D341Med (cell line): ENCODE measurements around the gene CDR2.

ENCODE experiments used
- DNase-seq: peaks from one replicate; pipeline ENCODE4 v3.0.0; 2012; ENCODE audit warnings: low spot score

CDR2 gene

GRCh38 chr16:22324787-22325597, 49.4 kb downstream of the CDR2 start:
- no peak for DNase-seq

- no peak for DNase-seq
These were observed 50.2 kb downstream of the CDR2 start for GRCh38 chr16:22323959-22324786.

GRCh38 chr16:22323173-22323958, 51.1 kb downstream of the CDR2 start:
- no peak for DNase-seq

- no peak for DNase-seq
These were observed 51.7 kb downstream of the CDR2 start for GRCh38 chr16:22322741-22323140.

- DNase-seq = no peak
These were observed 52.4 kb downstream of the CDR2 start for GRCh38 chr16:22322021-22322471.

GRCh38 chr16:22321340-22322001, 52.9 kb downstream of the CDR2 start:
- peak; percentile 79 for DNase-seq

GRCh38 chr16:22320572-22321339, 53.7 kb downstream of the CDR2 start:
- no peak for DNase-seq

- DNase-seq = peak; percentile 60
These were observed 55.6 kb downstream of the CDR2 start for GRCh38 chr16:22318690-22319358.

- DNase-seq = no peak
These were observed 56.8 kb downstream of the CDR2 start for GRCh38 chr16:22317625-22318024.

GRCh38 chr16:22317001-22317530, 57.4 kb downstream of the CDR2 start:
- no peak for DNase-seq

- DNase-seq = no peak
These were observed 58.0 kb downstream of the CDR2 start for GRCh38 chr16:22316411-22316811.

GRCh38 chr16:22315979-22316378, 58.4 kb downstream of the CDR2 start:
- DNase-seq = no peak

GRCh38 chr16:22314661-22315626, 59.5 kb downstream of the CDR2 start:
- DNase-seq = peak; percentile 82

GRCh38 chr16:22313876-22314470, 60.4 kb downstream of the CDR2 start:
- no peak for DNase-seq

GRCh38 chr16:22312897-22313781, 61.3 kb downstream of the CDR2 start:
- peak; percentile 80 for DNase-seq

- DNase-seq = no peak
These were observed 62.9 kb downstream of the CDR2 start for GRCh38 chr16:22311520-22311919.

- no peak for DNase-seq
These were observed 65.4 kb downstream of the CDR2 start for GRCh38 chr16:22308824-22309520.
